ENCODE data around the gene NNMT. TPM values are rescaled to one million over a fixed set of nuclear protein-coding genes. Genes with fewer than 3 reads are reported as not detected.
A peak's percentile ranks its signal among the peaks of the same experiment; 100 is the strongest.

The NNMT gene
- total RNA-seq, 3 donors from 2014 or later: 13.1 to 112 (median 65.9) TPM

DNA sequence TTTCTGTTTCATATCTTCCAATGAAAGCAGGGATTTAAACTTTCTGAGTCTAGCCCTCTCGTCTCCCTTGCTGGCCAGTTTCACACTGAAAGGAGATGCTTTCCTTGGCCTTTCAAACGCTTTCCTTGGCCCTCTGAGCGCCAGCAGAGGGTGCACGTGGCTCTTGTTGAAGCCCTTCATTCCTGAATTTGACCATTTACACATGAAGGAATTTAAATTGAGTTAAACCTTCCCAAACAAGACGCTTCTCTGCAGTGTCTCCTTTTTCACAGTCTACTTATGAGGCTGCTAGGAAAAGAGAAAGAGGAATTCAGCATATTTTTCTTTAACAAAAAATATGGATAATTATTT is 21.6 kb downstream of the NNMT start:
- DNase-seq: peak in 1 of 3 donors; percentile 29
- no peaks in the 10 kb centered on the region for H3K36me3 ChIP-seq (ENCODE audit: low read depth)
- TF ChIP-seq, protein P1, sequence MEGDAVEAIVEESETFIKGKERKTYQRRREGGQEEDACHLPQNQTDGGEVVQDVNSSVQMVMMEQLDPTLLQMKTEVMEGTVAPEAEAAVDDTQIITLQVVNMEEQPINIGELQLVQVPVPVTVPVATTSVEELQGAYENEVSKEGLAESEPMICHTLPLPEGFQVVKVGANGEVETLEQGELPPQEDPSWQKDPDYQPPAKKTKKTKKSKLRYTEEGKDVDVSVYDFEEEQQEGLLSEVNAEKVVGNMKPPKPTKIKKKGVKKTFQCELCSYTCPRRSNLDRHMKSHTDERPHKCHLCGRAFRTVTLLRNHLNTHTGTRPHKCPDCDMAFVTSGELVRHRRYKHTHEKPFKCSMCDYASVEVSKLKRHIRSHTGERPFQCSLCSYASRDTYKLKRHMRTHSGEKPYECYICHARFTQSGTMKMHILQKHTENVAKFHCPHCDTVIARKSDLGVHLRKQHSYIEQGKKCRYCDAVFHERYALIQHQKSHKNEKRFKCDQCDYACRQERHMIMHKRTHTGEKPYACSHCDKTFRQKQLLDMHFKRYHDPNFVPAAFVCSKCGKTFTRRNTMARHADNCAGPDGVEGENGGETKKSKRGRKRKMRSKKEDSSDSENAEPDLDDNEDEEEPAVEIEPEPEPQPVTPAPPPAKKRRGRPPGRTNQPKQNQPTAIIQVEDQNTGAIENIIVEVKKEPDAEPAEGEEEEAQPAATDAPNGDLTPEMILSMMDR (IDR thresholded peaks at IDR 0.05): no peak
- ATAC-seq: peak; percentile 35
- H3K4me1 ChIP-seq (ENCODE audit: low read depth): peaks cover 6% of the 10 kb centered on the region
- intact Hi-C loops (cut with DNase I, micrococcal nuclease): no loop called here
- H3K4me3 ChIP-seq: no peak overlapping the region
- no peaks in the 10 kb centered on the region for H3K9me3 ChIP-seq

DNA sequence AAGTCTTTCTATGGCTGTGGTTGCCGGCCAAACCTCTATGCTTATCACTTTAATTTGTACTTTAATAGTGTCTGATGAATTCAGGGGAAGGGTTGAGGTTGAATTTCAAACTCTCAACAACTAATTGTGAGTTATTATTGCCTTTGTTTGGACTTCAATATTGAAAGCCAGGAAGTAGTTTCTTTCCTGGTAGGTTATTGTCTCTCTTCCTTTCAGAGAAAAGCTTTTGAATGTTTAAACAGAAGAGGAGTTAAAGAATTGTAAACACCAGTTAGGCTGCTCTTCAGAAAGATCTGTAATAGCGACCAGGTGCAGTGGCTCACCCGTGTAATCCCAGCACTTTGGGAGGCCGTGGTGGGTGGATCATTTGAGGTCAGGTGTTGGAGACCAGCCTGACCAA is 22.2 kb downstream of the NNMT start:
- no peaks in the 10 kb centered on the region for H3K9me3 ChIP-seq
- peaks cover 6% of the 10 kb centered on the region for H3K4me1 ChIP-seq (ENCODE audit: low read depth)
- ATAC-seq (no peak), DNase-seq (no peak)
- no peak overlapping the region for H3K4me3 ChIP-seq
- intact Hi-C loops (cut with DNase I, micrococcal nuclease): no loop called here
- no peaks in the 10 kb centered on the region for H3K36me3 ChIP-seq (ENCODE audit: low read depth)
- TF ChIP-seq, protein P1 (IDR thresholded peaks at IDR 0.05): no peak

DNA sequence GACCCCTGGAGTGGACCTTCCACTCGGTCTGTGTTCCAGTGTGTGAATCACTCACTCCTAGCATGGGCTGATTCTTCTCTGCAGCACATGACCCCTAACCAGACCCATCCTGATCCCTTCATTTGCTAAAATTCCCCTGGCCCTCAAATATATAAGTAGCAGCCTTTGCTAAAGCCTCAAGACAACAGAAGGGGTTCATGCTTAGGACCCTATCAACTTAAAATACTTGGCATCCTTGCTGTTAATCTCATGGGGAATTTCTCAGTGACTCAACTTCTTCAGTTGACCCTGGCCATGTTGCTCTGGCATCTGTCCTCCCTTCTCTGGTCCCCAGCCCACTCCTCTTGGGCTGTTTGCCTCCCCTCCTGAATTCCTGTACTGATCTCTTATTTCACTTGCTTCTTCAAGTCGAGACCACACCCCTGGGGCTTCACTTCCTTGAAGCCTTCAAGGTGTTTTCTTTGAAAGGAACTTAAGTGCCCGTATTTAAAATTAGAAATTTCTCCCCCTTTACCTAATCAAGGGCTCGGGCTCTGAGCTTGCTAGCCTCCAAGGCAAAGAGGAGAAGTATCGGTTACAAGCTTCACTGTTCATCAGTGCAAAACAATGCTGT is 23.6 kb downstream of the NNMT start:
- H3K4me1 ChIP-seq (ENCODE audit: low read depth): peaks cover 6% of the 10 kb centered on the region
- ATAC-seq: no peak
- H3K4me3 ChIP-seq: no peak overlapping the region
- intact Hi-C loops (cut with DNase I, micrococcal nuclease): no loop called here
- no peak for DNase-seq
- TF ChIP-seq, protein P1 (IDR thresholded peaks at IDR 0.05): no peak
- no peaks in the 10 kb centered on the region for H3K9me3 ChIP-seq
- no peaks in the 10 kb centered on the region for H3K36me3 ChIP-seq (ENCODE audit: low read depth)

DNA sequence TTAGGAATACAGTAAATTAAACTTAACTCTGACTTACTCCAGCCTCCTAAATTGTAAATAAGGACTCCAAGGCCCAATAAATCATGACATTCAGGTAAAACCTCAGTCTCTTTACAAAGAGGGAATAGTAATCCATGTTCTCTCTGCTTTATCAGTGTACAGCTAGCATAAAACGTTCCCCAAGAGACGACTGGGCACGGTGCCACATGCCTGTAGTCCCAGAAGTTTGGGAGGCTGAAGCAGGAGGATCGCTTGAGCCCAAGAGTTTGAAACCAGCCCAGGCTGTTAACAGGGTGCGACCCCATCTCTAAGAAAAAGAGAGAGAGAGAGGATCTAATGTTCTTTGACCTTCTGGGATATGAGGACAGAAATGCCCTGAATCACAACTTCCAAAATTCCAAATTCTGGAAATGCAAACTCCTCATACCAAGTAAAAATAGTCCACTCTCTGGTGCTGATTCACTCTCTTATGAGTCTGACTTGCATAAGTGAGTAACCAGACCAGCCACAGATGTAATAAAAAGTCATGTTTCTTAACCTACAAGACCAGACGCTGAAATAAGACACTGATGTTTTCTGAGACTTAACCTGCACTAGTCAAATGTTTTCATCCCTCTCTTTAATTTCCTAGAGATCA is 25.5 kb downstream of the NNMT start:
- no peaks in the 10 kb centered on the region for H3K36me3 ChIP-seq (ENCODE audit: low read depth)
- intact Hi-C loops (cut with DNase I, micrococcal nuclease): no loop called here
- H3K4me1 ChIP-seq (ENCODE audit: low read depth): peaks cover under 1% of the 10 kb centered on the region
- ATAC-seq: no peak
- H3K4me3 ChIP-seq: no peak overlapping the region
- TF ChIP-seq, protein P1 (IDR thresholded peaks at IDR 0.05): no peak
- H3K9me3 ChIP-seq: no peaks in the 10 kb centered on the region
- no peak for DNase-seq

DNA sequence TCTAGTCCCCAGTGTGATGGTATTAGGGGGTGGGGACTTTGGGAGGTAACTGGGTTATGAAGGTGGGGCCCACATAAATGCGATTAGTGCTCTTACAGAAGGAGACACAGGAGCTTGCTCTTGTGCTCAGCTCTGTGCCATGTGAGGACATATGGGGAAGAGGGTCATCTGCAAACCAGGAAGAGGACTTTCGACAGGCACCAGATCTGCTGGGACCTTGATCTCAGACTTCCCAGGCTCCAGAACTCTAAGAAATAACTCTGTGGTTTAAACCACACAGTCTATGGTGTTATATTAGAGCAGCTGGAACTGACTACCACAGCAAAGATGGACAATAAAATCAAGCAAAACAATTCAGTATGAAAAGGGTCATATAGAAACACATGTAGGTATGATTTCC is 26.7 kb downstream of the NNMT start:
- Histone ChIP-seq H3K4me1 (ENCODE audit: low read depth) (no peaks in the 10 kb centered on the region), H3K36me3 (ENCODE audit: low read depth) (no peaks in the 10 kb centered on the region), H3K4me3 (no peak overlapping the region), H3K9me3 (no peaks in the 10 kb centered on the region)
- ATAC-seq (no peak), DNase-seq (no peak)
- intact Hi-C loops (cut with DNase I, micrococcal nuclease): no loop called here
- TF ChIP-seq, protein P1 (IDR thresholded peaks at IDR 0.05): no peak

Data from mucosa of descending colon (tissue), 3 donors.